ENCODE results near the gene SLC27A3. TPM values are rescaled to one million over a fixed set of nuclear protein-coding genes. Genes with fewer than 3 reads are reported as not detected.

The SLC27A3 gene
- total RNA-seq, 1 experiment from 2014 or later = 42.0 TPM

- H3K27me3 ChIP-seq (ENCODE audit: insufficient read depth, low read length) = no peaks in the 10 kb centered on the region
- H3K18ac ChIP-seq (ENCODE audit: insufficient read length, low read depth, low read length) = no peak overlapping the region
- no peak for DNase-seq
- no peak overlapping the region for H2BK20ac ChIP-seq (ENCODE audit: low read depth, low read length, poor library complexity, severe bottlenecking)
- H3K79me2 ChIP-seq (ENCODE audit: insufficient read depth, low read length) = no peaks in the 10 kb centered on the region
- H3K4me1 Mint-ChIP-seq = peaks cover 17 to 24% of the 10 kb centered on the region in 2 experiments
- peaks cover 58 to 89% (median 73%) of the 10 kb centered on the region in 3 experiments; a peak in 6 of 7 replicates for H3K36me3 Mint-ChIP-seq (ENCODE audit: insufficient read depth in 1 of 3, low read depth in 3 of 3)
- peaks cover 5% of the 10 kb centered on the region for H3K4me1 ChIP-seq (ENCODE audit: insufficient read depth, low read length)
- H3K9ac ChIP-seq (ENCODE audit: extremely low read depth, insufficient read length, low read length) = no peak overlapping the region
- no peak overlapping the region for H3K23ac ChIP-seq (ENCODE audit: insufficient read length, low read depth, low read length)
- H2AFZ ChIP-seq (ENCODE audit: low read length) = no peak overlapping the region
- no peak overlapping the region for H3K27ac ChIP-seq (ENCODE audit: insufficient read length, low read depth, low read length)
- TF ChIP-seq, protein P1, sequence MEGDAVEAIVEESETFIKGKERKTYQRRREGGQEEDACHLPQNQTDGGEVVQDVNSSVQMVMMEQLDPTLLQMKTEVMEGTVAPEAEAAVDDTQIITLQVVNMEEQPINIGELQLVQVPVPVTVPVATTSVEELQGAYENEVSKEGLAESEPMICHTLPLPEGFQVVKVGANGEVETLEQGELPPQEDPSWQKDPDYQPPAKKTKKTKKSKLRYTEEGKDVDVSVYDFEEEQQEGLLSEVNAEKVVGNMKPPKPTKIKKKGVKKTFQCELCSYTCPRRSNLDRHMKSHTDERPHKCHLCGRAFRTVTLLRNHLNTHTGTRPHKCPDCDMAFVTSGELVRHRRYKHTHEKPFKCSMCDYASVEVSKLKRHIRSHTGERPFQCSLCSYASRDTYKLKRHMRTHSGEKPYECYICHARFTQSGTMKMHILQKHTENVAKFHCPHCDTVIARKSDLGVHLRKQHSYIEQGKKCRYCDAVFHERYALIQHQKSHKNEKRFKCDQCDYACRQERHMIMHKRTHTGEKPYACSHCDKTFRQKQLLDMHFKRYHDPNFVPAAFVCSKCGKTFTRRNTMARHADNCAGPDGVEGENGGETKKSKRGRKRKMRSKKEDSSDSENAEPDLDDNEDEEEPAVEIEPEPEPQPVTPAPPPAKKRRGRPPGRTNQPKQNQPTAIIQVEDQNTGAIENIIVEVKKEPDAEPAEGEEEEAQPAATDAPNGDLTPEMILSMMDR (conservative IDR thresholded peaks at IDR 0.05) = no peak
- H3K9me3 Mint-ChIP-seq = no peaks in the 10 kb centered on the region
- peak overlapping the region in 1 of 3 experiments; percentile 21; a peak in 1 of 7 replicates for H3K27ac Mint-ChIP-seq
- no peak overlapping the region for H3K56ac ChIP-seq (ENCODE audit: insufficient read length, low read depth, low read length)
- no peak overlapping the region for H3K14ac ChIP-seq (ENCODE audit: insufficient read depth, low read length)
- H3K4ac ChIP-seq (ENCODE audit: low read depth, low read length) = no peak overlapping the region
- H4K5ac ChIP-seq (ENCODE audit: insufficient read length, low read depth, low read length) = no peak overlapping the region
- no peaks in the 10 kb centered on the region for H3K23me2 ChIP-seq (ENCODE audit: insufficient read length, low read depth, low read length, poor library complexity, severe bottlenecking)
- no peaks in the 10 kb centered on the region for H4K20me1 ChIP-seq (ENCODE audit: control insufficient read depth, insufficient read depth, insufficient read length)
- no peak overlapping the region for H2BK5ac ChIP-seq (ENCODE audit: insufficient read length, low read length)
- peaks cover 3% of the 10 kb centered on the region for H3K79me1 ChIP-seq (ENCODE audit: insufficient read depth, low read depth, low read length, poor library complexity, severe bottlenecking)
- no peak overlapping the region for H2BK15ac ChIP-seq (ENCODE audit: low read depth, low read length)
- no peak overlapping the region for H4K8ac ChIP-seq (replicated peaks; ENCODE audit: insufficient read length, low read depth, low read length)
- no peak overlapping the region for H3T11ph ChIP-seq (ENCODE audit: low read length)
- H2BK12ac ChIP-seq (ENCODE audit: insufficient read length, low read depth, low read length) = no peak overlapping the region
- no peak overlapping the region for H3K4me3 Mint-ChIP-seq
- H3K4me2 ChIP-seq (ENCODE audit: insufficient read depth, insufficient read length, low read length) = no peak overlapping the region
- no peaks in the 10 kb centered on the region for H3K9me3 ChIP-seq (ENCODE audit: control insufficient read depth, low read depth, low read length)
- H2AK5ac ChIP-seq (ENCODE audit: insufficient read length, low read length) = no peak overlapping the region
- no peak overlapping the region for H4K91ac ChIP-seq (ENCODE audit: insufficient read length, low read depth, low read length)
- no peaks in the 10 kb centered on the region for H3K27me3 Mint-ChIP-seq (ENCODE audit: low read depth)
- no peak overlapping the region for H2BK120ac ChIP-seq (ENCODE audit: low read depth, low read length, poor library complexity, severe bottlenecking)
- no CpG with 5 or more reads among the region's 2 CpGs for WGBS (ENCODE audit: extremely low coverage, insufficient read length, low lambda C conversion rate)
Observed at GRCh38 chr1:153752072-153752471, 23.1 kb upstream of the SLC27A3 start.
